Activated CD8-positive, alpha-beta memory T cell treated with anti-CD3 and anti-CD28 coated beads for 1 hour (primary cell): ENCODE measurements around the gene KCND3.

Experiments
- DNase-seq, 2 donors: peaks; one replicate each; pipeline ENCODE4 v3.0.0-alpha.2; 2020; ENCODE audit warnings: low read depth in 1 of 2; ENCODE audit errors: extremely low read depth in 1 of 2

The KCND3 gene

DNA sequence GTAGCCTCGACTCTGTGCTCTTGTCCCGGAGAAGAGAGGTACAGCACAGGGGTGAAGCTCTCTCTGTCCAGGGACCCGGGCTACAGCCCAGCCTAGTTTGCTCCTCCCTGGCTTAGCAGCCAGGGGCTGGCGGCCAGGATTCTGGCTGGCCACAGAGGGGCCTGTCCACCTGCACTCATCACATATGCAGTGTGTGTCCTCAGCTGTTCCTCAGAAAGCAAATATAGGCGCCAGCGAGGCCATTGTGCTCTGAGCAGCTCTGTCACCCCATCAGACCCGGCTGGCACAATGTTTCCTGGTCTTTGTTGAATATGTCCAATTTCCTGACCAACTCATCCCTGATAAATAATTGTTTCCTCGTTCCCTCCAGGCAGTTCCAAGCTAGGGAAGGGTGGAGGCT lies 28.5 kb downstream of the KCND3 start:
- DNase-seq, result no peak

DNA sequence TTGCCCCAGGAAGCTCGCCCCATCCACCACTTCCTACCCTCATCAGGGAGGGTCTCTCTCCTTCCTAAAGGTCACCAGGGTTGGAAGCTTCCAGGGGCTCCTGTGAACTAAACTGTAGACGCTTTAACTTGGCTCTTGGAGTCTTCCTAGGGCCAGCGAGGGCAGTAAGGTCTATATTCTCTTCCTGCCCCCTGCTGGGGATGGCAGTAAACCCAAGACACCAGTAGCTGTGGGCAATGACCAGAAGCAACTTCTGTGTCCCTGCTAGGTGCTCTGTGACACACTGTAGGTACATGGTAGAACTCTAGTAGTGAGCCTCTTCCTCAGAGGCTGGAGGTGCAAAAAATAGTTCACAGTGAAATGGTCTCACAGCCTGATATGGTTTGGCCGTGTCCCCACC lies 30.0 kb downstream of the KCND3 start:
- no peak for DNase-seq

DNA sequence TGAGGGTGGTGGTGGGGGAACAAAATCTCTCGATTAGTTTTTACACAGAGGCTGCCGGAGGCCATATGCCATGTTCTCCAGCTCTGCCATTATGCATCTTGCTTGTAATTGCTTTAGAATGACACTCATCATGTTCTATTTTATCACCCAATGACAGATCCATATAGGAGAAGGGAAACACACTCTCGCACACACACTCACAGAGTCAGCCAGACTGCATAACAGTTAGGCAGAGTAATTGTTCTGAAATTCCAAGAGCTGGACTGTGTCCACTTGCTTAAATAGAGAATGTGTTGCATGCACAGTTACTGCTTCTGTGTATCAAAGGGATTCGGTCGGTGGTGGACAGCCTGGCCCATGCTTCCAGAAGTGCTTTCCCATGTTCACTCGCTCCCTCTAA lies 30.6 kb downstream of the KCND3 start:
- no peak for DNase-seq

DNA sequence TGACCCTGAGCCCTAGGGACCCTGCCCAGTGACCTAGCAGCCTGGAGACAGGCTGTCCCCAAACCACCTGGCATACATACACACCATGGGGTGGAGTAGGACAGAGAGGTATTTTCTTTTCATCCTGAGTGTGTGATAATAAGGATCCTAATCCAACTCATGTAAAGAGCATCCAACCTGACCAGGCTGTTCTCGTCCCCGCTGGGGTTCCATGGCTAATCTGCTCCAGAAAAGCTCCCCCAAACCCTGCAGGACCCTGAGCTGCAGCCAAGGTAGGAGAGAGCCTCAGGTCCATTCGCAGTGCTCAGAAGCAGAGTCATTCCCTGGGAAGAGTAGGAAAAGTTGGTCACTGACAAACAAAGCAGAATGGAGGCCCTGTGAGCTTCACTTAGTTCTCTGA lies 31.4 kb downstream of the KCND3 start:
- DNase-seq, result no peak

DNA sequence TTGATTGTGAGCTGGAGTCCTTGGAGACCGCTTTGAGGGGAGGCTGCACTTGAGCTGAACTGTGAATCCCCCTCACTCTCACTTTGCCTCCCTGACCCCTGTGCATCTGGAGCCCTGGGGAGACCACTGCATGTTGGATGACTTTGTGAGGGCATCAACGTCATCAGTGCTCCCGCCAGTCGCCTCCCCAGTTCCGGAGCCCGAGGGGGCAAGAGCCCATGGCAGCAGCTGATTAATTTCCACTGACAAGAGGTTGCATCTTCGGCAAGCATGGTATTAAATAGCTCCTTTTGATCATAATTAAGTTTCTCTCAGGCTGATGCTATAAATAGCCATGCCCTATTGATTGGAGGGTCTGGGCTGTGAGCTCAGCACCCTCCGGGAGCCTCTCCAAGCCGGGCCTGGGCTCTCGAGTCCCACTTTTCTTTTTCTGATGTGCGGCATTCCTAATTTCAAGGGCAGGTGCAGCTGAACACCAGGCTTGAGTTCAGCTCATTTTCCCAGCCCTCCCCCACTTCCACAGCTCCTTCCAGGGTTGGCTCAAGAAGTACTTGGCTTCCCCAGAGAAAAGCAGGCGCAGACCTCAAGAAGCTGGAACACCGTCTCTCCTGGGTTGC lies 33.2 kb downstream of the KCND3 start:
- no peak for DNase-seq

DNA sequence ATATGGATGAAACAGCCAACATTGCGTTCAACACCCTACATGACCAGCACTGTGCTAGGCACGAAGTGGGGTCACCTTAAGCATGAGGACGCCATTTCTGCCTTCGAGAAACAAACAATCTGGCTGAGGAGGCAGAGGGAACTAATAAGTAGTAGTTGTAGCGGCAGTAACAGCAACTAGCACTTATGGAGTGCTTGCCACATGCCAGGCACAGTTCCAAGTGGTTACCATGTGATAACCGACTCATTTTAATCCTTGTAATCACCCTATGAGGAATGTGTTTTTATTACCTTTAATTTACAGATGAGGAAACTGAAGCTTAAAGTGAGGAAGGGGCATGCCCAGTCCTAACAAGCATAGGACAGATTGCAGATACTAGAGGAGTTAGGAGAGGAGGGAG lies 33.7 kb downstream of the KCND3 start:
- no peak for DNase-seq

DNA sequence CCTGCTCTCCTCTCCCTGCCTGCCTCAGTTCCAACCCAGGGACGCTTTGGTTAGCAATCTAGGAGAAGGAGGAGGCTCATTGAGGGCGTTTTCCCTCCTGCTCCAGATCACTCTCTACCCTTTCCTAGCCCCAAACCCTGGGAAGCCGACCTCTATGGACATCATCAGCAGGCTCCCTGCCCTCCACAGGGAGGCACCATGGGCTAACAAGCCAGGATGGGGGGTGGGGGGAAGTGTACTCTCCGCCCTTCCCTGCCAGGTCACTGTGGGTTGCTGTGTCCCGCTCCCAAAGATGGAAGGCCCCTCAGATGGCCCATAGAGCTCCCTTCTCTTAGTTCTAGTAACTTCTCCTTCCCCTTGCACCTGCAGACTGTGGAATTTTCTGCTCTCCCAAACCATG lies 35.7 kb downstream of the KCND3 start:
- DNase-seq, result no peak

DNA sequence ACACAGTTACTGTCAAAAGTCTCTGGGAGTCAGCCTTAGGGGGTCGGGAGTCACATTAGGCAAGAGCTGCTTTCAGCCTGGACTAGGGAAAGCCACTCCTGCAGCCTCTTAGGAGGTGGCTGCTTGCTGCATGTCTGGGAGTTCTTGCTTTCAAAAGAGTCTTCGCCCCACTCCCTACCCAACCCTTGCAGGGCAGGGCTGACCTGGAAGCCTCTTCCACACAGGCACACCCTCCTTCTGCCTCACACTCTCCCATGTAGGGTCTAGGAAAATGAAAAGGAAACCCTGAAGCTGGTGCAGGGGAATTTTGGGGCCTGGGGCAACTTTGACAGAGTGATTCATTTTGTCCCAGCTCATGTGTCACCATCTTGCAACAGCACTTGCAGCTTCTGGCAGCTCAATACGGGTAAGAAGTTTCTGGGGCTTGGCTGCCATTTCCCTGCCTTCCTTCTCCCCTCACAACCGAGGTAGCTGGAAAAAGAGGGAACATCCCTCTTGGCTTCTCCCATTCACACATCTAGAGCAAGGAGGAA lies 37.3 kb downstream of the KCND3 start:
- DNase-seq, result no peak

DNA sequence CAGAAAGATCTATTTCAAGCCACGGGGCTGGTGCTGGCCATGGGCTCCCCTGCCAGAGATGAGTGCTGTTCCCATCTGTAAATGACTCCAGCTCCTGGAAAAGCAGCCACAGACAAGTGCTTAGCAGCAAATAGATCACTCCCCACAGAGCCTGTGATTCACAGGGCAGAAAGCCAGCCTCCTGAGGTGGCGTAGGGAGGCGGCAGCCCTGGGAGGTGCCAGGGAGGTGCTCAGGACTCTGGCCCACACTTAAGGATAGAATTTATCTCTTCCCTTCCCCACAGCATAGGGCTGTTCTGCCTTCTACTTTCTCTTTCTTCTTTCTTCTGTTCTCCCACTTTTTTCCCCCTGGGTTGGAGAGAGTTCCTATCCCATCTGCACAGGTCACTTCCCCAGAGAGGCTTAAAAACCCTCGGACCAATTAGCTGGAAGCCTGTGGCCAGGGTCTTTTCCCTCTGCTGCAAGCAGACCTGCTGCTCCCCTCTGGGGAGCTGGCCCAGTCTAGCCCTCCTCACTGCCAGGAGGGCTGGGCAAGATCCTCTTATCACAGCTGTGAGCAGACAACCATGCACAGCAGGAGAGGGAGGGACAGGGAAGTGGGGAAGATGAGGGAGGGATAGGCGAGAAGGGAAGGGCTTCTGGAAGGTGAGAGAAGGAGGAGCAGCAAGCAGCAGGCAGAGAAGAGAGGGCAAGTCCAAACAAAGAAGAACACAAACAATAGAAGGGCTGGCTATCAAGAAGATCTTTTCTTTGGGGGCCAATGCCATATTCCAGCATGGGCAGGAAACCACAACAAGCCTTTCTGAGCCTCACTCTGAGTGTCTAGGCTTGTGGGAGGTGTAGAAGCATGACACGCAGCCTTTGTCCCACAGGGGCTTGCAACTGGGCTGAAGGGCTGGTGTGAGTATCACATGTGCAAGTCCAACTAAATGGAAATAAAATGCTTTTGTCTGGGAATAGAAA lies 41.0 kb downstream of the KCND3 start:
- DNase-seq, result no peak

DNA sequence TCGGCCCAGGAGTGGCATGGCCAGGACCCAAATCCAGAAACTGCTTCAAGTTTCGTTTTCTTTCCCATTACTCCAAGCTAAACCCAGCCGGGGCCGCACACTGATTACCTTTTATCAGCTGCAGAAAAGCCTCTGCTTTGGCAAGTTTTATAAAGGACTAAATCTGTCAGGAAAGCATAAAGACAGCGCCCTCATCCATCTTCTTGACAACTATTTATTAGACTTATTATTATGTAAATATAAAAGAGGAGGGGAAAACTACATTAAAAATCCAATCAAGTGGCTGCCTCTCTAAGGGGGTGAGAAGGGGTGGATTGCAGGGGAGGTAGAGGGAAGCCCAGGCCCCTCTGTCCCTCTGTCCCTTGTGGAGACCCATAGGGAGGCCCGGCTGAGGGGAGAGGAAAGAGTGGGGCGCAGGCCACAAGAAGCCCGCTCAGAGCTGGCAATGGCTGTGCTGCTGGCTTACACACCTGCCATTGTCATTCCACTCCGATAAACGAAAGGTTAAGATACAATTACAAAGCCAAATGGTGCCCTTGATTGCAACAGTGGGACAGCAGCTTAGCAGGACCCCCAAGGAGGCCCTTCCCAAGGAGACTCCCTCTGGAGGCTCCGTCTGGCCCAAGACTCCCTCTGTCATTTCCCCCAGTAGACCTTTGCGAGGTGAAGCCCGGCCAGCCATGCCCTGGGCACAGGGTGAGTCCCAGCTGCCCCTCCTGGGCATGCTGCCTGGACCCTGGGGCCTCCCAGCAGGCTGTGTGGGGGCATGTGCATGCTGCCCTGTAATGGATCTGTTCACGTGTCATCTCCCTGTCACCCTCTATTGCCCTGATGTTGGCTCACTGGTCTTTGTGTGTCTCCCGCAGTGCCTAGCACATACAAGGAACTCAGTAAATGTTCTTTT lies 45.4 kb downstream of the KCND3 start:
- DNase-seq, result no peak

DNA sequence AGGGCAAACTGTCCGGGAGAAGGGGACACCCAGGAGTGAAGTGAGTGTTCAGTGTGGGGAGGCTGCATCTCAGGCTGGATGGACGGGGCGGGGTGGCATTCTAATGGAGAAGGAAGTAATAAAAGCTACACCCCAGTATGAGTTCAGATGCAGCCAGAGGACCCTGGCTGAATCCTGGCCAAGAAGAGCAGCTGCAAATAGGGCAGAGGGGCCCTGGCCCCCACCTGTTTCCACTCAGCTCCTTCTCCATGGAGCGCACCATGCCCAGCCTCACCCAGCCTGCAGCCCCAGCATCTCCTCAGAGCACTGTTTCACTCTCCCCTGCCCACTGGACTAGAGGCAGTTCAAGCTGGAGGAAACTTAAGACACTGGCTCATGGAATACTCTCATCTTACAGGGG lies 46.4 kb downstream of the KCND3 start:
- DNase-seq, result no peak

DNA sequence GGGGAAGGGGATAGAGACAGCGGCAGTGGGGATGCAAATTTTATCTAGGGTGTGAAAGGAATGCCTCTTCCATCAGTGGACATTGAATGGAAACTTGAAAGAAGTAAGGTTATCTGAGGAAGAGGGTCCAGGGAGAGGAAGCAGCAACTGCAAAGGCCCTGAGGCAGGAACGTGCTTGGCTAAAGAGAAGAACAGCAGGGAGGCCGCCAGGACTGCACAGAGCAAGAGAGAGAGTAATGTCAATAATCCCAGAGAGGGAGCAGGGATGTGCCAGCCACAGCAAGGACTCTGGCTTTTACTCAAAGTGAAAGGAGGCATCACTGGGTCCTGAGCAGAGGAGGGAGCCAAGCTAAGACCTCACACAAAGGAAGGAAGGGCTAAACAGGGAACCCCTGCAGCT lies 50.9 kb downstream of the KCND3 start:
- no peak for DNase-seq

DNA sequence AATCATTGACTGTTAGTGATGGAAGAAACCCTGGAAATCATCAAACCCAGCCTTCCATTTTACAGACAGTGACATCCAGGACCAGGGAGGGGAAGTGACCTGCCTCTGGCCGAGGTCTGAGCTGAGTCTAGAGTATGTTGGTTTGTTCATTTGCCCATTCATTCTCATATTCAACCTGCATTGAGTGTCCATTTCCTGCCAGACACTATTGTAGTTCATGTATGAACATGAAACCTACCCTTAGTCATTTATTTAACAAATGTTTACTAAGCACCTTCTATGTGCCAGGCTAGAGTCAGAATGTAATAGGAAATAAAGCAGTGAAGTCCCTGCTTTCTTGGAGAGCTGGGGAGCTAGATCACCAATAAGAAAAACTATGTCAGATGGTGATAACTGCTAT lies 51.3 kb downstream of the KCND3 start:
- DNase-seq, result no peak

DNA sequence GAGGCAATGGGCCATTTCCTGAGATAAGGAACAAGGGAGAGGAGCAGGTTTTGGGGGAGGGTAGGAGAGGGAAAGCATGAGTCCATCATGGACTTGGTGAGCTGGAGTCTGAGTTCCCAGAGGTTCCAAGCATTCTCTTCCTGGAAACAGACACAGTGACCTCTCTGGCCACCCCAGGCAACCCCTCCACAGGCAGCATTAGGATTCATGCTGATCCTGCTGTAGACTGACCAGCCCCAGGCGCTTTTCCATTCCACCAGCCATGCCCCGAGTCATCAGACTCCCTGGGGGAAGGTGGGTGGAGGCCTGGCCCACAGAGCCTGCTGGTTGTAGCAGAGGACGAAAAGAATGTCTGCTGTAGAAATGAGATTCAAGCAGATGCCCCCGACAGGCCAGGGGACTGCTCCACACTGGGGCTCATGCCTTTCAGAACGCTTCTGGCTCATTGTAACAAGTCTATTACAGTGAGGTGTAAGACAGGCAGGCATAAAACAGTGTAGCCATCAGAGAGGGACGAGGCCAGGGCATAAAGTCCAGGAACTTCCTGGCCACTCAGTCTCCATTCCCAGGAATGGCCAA lies 52.2 kb downstream of the KCND3 start:
- DNase-seq, result no peak

DNA sequence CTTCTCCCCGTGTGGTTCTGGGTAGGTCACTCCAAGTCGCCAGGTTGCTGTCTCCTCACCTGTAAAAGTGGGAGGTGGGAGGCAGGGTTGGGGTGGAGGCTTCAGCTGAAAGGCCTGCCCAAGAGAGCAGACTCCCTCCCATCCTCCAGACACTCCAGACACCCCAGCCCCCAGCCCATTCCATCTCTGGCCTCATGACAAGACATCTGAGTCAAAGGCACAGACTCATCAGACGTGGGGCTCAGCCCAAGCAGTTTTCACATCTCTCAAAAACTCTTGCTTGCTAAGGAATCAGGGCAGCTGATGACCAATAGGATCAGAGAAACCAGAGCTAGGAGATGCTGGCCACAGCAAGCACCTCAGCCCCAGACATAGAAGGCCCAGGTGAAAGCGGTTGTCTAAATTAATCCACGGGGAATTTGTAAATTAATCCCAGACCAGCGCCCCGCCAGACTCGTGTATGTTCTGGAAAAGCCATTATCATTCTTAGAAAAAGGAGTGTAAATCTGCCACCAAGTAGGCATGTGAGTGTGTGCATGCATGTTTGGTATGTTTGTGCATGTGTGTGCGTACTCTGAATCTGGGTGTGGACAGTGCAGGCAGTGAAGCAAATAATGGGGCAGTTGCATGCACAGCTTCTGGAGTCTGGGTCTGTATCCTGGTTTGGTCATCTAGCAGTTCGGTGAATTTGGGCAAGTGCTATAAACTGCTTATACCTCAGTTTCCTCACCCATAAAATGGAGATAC lies 55.2 kb downstream of the KCND3 start:
- no peak for DNase-seq

DNA sequence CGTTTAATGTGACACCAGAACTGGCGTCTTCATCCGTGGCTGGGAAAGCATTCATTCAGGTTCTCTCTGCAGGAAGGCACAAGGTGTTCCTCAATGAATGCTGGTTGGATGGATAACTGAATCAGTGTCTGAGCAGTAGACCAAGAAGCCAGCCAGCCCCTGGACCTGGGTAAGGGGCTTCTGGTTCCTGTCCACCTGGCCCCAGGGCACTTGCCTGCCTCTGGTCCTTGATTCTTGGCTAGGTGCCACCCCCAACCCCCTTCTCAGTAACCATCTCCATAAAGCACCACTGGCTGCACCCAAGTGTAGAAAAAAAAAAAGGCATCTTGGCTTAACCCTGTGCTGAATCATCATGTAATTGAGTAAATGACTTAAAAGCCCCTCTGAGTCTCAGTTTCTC lies 59.1 kb downstream of the KCND3 start:
- DNase-seq, result no peak

DNA sequence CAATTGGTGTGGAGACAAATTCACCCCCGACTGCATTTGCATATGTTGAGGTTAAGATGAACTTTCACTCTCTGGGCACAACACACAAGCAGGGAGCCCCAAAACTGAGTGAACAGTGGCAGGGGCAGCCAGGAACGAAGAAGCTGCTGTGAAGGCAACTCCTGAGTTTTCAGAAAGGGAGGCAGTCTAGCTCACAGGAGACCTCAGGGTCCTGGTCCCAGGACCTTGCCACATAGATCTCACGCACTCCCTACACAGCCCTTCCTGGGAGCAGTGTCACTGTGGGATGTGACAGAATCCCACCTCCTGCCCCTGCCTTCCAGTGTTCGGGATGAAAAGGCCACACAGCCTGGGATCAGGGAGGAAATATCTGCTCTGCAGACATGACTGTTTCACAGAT lies 60.9 kb downstream of the KCND3 start:
- no peak for DNase-seq

DNA sequence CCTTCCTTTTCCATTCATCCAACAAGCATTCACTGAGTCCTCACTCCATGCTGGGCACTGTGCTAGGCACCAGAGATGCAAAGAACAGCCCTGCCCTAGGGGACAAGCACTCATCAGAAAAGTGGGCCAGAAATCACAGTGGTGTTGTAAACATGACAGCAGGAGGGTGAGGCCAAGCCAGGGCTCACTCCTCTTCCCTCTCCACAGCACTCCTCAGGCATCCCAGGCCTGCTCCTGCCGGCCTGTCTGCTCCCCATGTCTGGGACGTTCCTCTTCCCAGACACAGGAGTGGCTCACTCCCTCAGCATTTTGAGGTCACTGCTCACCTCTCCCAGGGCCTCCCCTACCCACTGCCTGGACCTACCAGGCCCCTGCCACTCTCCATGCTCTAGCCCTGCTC lies 61.8 kb downstream of the KCND3 start:
- no peak for DNase-seq

DNA sequence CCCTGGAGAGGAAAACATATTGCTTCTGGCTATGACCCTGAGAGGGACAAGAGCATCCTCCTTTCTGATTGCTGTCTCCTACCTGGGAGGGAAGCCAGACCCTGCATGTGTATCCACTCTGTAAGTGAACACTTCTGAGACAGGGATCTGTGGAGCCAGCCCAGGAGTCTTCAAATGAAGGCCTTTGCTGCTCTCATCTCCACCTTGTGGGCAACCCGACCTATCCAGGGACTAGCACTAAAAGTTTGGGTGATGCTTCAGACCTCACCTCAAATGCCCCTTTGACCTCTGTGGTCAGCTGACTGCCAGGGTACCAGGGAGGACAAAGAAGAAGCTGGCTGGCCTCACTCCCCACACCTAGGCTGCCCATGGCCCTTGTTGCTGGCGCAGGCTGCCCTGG lies 64.7 kb downstream of the KCND3 start:
- DNase-seq, result no peak

DNA sequence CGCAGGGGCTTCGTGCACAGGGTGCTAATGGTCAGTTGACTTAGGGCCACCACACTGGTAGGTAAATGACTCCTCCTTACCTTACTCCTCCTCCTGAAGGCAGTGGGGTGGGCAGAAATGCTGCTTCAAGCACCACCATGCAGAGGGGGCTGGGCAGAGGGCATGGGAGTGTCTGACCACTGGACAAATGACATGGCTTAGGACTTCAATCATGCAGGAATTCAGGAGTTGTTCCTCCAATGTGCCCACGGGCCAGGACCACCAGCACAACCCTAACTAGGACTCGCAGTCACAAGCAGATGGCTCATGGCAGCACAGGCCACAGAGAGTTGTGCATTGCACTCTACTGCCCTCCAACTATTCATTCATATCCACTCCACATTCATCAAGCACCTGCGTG lies 65.7 kb downstream of the KCND3 start:
- DNase-seq, result no peak
